Measurements from ENCODE around the gene CDS1.

Gene CDS1

GRCh38 chr4:84690481-84690880 is 107.6 kb downstream of the CDS1 start:
- Histone ChIP-seq H3K4me3 (replicated peaks; ENCODE audit: insufficient read depth, low read length) (no peak overlapping the region), H3K27ac (replicated peaks) (peak overlapping the region; percentile 27; the same call in 1 of the 2 replicates), H3K27me3 (ENCODE audit: insufficient read depth, poor library complexity, severe bottlenecking) (no peaks in the 10 kb centered on the region)
- no peak for TF ChIP-seq GABPA (IDR thresholded peaks at IDR 0.05; ENCODE audit: low read depth)
- TF ChIP-seq REST (IDR thresholded peaks at IDR 0.05; ENCODE audit: insufficient replicate concordance, low read depth): no peak
- TF ChIP-seq POLR2AphosphoS5 (IDR thresholded peaks at IDR 0.05; ENCODE audit: low read depth): no peak
- no peak for TF ChIP-seq CTCF (IDR thresholded peaks at IDR 0.05; ENCODE audit: insufficient read depth, low read length)
- no peak for TF ChIP-seq SPI1 (IDR thresholded peaks at IDR 0.05; ENCODE audit: borderline replicate concordance, low read depth)
- DNase-seq (ENCODE audit: low read depth in 1 of 2, low spot score in 1 of 2): no peak

GRCh38 chr4:84691170-84691691 is 108.3 kb downstream of the CDS1 start:
- TF ChIP-seq POLR2AphosphoS5 (IDR thresholded peaks at IDR 0.05; ENCODE audit: low read depth) (no peak), REST (IDR thresholded peaks at IDR 0.05; ENCODE audit: insufficient replicate concordance, low read depth) (no peak), CTCF (IDR thresholded peaks at IDR 0.05; ENCODE audit: insufficient read depth, low read length) (no peak), GABPA (IDR thresholded peaks at IDR 0.05; ENCODE audit: low read depth) (no peak), SPI1 (IDR thresholded peaks at IDR 0.05; ENCODE audit: borderline replicate concordance, low read depth) (no peak)
- Histone ChIP-seq H3K4me3 (replicated peaks; ENCODE audit: insufficient read depth, low read length) (no peak overlapping the region), H3K27ac (replicated peaks) (peak overlapping the region; percentile 27; the same call in 1 of the 2 replicates), H3K27me3 (ENCODE audit: insufficient read depth, poor library complexity, severe bottlenecking) (no peaks in the 10 kb centered on the region)
- peak; percentile 58 to 73 for DNase-seq (ENCODE audit: low read depth in 1 of 2, low spot score in 1 of 2)

GRCh38 chr4:84691800-84692199 is 108.9 kb downstream of the CDS1 start:
- H3K27ac ChIP-seq (replicated peaks): no peak overlapping the region
- no peak for TF ChIP-seq POLR2AphosphoS5 (IDR thresholded peaks at IDR 0.05; ENCODE audit: low read depth)
- no peak for TF ChIP-seq REST (IDR thresholded peaks at IDR 0.05; ENCODE audit: insufficient replicate concordance, low read depth)
- no peak for TF ChIP-seq GABPA (IDR thresholded peaks at IDR 0.05; ENCODE audit: low read depth)
- TF ChIP-seq SPI1 (IDR thresholded peaks at IDR 0.05; ENCODE audit: borderline replicate concordance, low read depth): no peak
- no peak for TF ChIP-seq CTCF (IDR thresholded peaks at IDR 0.05; ENCODE audit: insufficient read depth, low read length)
- H3K27me3 ChIP-seq (ENCODE audit: insufficient read depth, poor library complexity, severe bottlenecking): no peaks in the 10 kb centered on the region
- no peak overlapping the region for H3K4me3 ChIP-seq (replicated peaks; ENCODE audit: insufficient read depth, low read length)
- no peak for DNase-seq (ENCODE audit: low read depth in 1 of 2, low spot score in 1 of 2)

All from HL-60 (cell line).